DND-41 (cell line): ENCODE results near the gene ELF4.

Experiments
- ATAC-seq: fragments of 200-7000 bp; cut with Tn5 transposase; 3 replicates; pipeline ENCODE4 v1.9.1; 2021; ENCODE audit warnings: low read depth; ENCODE audit not compliant: insufficient read depth
- DNase-seq: peaks from one replicate; pipeline ENCODE4 v3.0.0-alpha.2; 2020
- H2AFZ ChIP-seq: 2 replicates; pipeline ENCODE4 v1.6.0; 2012; ENCODE audit warnings: low read depth, low read length
- H3K27ac ChIP-seq: 2 replicates; pipeline ENCODE4 v1.5.1; 2012; ENCODE audit warnings: low read length, inconsistent platforms
- H3K27me3 ChIP-seq: fragments of 200-600 bp; sonication (generic); 2 replicates; pipeline ENCODE4 v1.6.0; 2012; ENCODE audit warnings: low read length, mild to moderate bottlenecking, inconsistent platforms; ENCODE audit not compliant: insufficient read depth, poor library complexity
- H3K36me3 ChIP-seq: 2 replicates; pipeline ENCODE4 v1.5.1; 2012; ENCODE audit warnings: low read length, inconsistent platforms; ENCODE audit not compliant: insufficient read depth
- H3K4me1 ChIP-seq: 2 replicates; pipeline ENCODE4 v1.5.1; 2012; ENCODE audit warnings: mild to moderate bottlenecking, low read length; ENCODE audit not compliant: insufficient read depth
- H3K4me2 ChIP-seq: 2 replicates; pipeline ENCODE4 v1.6.0; 2012; ENCODE audit warnings: mild to moderate bottlenecking, moderate library complexity, low read length, inconsistent platforms; ENCODE audit not compliant: insufficient read depth
- H3K4me3 ChIP-seq, 2 experiments: fragments of 200-600 bp in 1 of 2; shearing (Covaris generic) in 1 of 2; 2 replicates each; pipeline ENCODE4 v1.5.1; 2012 to 2016; ENCODE audit warnings: inconsistent platforms in 2 of 2, low read length in 2 of 2, mild to moderate bottlenecking in 2 of 2, low read depth in 1 of 2, moderate library complexity in 1 of 2
- H3K79me2 ChIP-seq: 2 replicates; pipeline ENCODE4 v1.6.0; 2012; ENCODE audit warnings: low read length, inconsistent platforms; ENCODE audit not compliant: insufficient read depth
- H3K9ac ChIP-seq: 2 replicates; pipeline ENCODE4 v1.6.0; 2012; ENCODE audit warnings: low read depth, mild to moderate bottlenecking, inconsistent platforms, low read length, moderate library complexity
- H3K9me3 ChIP-seq: 2 replicates; pipeline ENCODE4 v1.5.1; 2012; ENCODE audit warnings: low read length, moderate library complexity, mild to moderate bottlenecking, inconsistent platforms; ENCODE audit not compliant: insufficient read depth, severe bottlenecking
- H4K20me1 ChIP-seq: 2 replicates; pipeline ENCODE4 v1.6.0; 2012; ENCODE audit warnings: low read length; ENCODE audit not compliant: insufficient read depth
- CTCF ChIP-seq: IDR thresholded peaks from 2 replicates; pipeline ENCODE4 v1.5.1; 2012; ENCODE audit warnings: borderline replicate concordance, low read length, moderate library complexity, mild to moderate bottlenecking; ENCODE audit not compliant: poor library complexity, severe bottlenecking; ENCODE audit errors: extremely low read depth
- EZH2 ChIP-seq: IDR thresholded peaks from 3 replicates; pipeline ENCODE4 v1.6.1; 2012; ENCODE audit warnings: borderline replicate concordance, low read depth, mild to moderate bottlenecking, moderate library complexity, low read length, inconsistent platforms; ENCODE audit not compliant: severe bottlenecking

Gene ELF4

GRCh38 chrX:130057209-130057608, 53.1 kb downstream of the ELF4 start:
- DNase-seq (no peak), ATAC-seq (no peak)
- H3K36me3 ChIP-seq: peaks cover 19% of the 10 kb centered on the region
- no peak overlapping the region for H3K9ac ChIP-seq
- peaks cover 12% of the 10 kb centered on the region for H3K4me1 ChIP-seq
- no peaks in the 10 kb centered on the region for H3K27me3 ChIP-seq
- no peaks in the 10 kb centered on the region for H3K79me2 ChIP-seq
- no peak overlapping the region for H3K27ac ChIP-seq
- H4K20me1 ChIP-seq: no peaks in the 10 kb centered on the region
- H3K9me3 ChIP-seq: no peaks in the 10 kb centered on the region
- TF ChIP-seq EZH2 (no peak), CTCF (no peak)
- H2AFZ ChIP-seq: no peak overlapping the region
- H3K4me2 ChIP-seq: no peak overlapping the region
- no peak overlapping the region for H3K4me3 ChIP-seq

DNA sequence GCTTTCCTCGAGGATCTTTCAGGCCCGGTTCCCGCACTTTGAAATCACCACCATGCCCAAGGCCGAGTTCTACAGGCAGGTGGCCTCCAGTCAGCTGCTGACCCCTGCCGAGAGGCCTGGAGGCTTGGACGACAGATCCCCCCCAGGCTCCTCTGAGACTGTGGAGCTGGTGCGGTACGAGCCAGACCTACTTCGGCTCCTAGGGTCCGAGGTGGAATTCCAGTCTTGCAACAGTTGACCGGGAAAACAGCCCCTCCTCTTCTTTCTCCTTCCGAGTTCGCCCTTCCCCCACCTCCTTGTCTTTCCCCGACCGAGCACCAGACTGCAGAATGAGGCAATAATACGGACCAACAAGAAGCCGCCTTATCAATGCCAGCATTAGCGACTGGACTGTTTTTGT, 54.4 kb downstream of the ELF4 start:
- Histone ChIP-seq H3K27me3 (no peaks in the 10 kb centered on the region), H3K27ac (no peak overlapping the region), H3K9ac (no peak overlapping the region), H3K79me2 (no peaks in the 10 kb centered on the region), H3K4me2 (no peak overlapping the region), H3K4me1 (peaks cover 8% of the 10 kb centered on the region), H3K9me3 (no peaks in the 10 kb centered on the region), H4K20me1 (no peaks in the 10 kb centered on the region), H3K4me3 (no peak overlapping the region), H2AFZ (no peak overlapping the region), H3K36me3 (peaks cover 32% of the 10 kb centered on the region)
- ATAC-seq: no peak
- TF ChIP-seq EZH2: no peak
- no peak for TF ChIP-seq CTCF
- DNase-seq: no peak

GRCh38 chrX:130055103-130055502, 55.2 kb downstream of the ELF4 start:
- H3K9ac ChIP-seq: no peak overlapping the region
- no peaks in the 10 kb centered on the region for H4K20me1 ChIP-seq
- ATAC-seq (no peak), DNase-seq (no peak)
- H2AFZ ChIP-seq: no peak overlapping the region
- H3K4me2 ChIP-seq: no peak overlapping the region
- TF ChIP-seq CTCF (no peak), EZH2 (no peak)
- no peaks in the 10 kb centered on the region for H3K9me3 ChIP-seq
- no peaks in the 10 kb centered on the region for H3K79me2 ChIP-seq
- no peaks in the 10 kb centered on the region for H3K27me3 ChIP-seq
- peaks cover under 1% of the 10 kb centered on the region; the same call in 1 of the 2 replicates for H3K4me1 ChIP-seq
- H3K36me3 ChIP-seq: peaks cover 32% of the 10 kb centered on the region
- H3K27ac ChIP-seq: no peak overlapping the region
- H3K4me3 ChIP-seq: no peak overlapping the region

- H3K9me3 ChIP-seq: no peaks in the 10 kb centered on the region
- peaks cover 38% of the 10 kb centered on the region for H3K36me3 ChIP-seq
- no peaks in the 10 kb centered on the region for H3K79me2 ChIP-seq
- TF ChIP-seq EZH2: no peak
- TF ChIP-seq CTCF: no peak
- DNase-seq (no peak), ATAC-seq (no peak)
- no peak overlapping the region for H3K4me3 ChIP-seq
- H3K9ac ChIP-seq: no peak overlapping the region
- no peaks in the 10 kb centered on the region for H4K20me1 ChIP-seq
- no peaks in the 10 kb centered on the region for H3K4me1 ChIP-seq
- H2AFZ ChIP-seq: no peak overlapping the region
- no peaks in the 10 kb centered on the region for H3K27me3 ChIP-seq
- H3K27ac ChIP-seq: no peak overlapping the region
- no peak overlapping the region for H3K4me2 ChIP-seq
Measured at GRCh38 chrX:130053236-130053635, 57.1 kb downstream of the ELF4 start.
